SK-MEL-5 (cell line): Measurements from ENCODE around the gene KRTAP9-7. TPM values are rescaled to one million over a fixed set of nuclear protein-coding genes. Genes with fewer than 3 reads are reported as not detected.
"Not testable (repeated sequence)": the region's sequence is repeated elsewhere in the genome, so short reads cannot be mapped to it uniquely, and the experiment has no call there.

Source experiments
- DNase-seq: peaks from one replicate; pipeline ENCODE4 v3.0.0-alpha.2; 2016; ENCODE audit warnings: low read depth, low spot score
- in situ Hi-C: cut with HindIII; loops from 2 replicates; pipeline ENCODE4 v1.10.0; 2016; ENCODE audit warnings: low sequenced_read_pairs, high pct_unique_total_duplicates, low pct_unique_long_range_greater_than_20kb
- polyA plus RNA-seq, 2 experiments: library from polyadenylated mRNA; depleted of rRNA; stranded (reverse); fragments of >200 nt; gene quantifications; 2 replicates each; pipeline ENCODE4 v1.2.3, GENCODE V29; 2015
- total RNA-seq: library from RNA; depleted of rRNA; stranded (reverse); fragments of >200 nt; shearing (Covaris generic); gene quantifications from 2 replicates; pipeline ENCODE4 v1.2.3, GENCODE V29; 2014; rRNA removed

KRTAP9-7 gene, protein sequence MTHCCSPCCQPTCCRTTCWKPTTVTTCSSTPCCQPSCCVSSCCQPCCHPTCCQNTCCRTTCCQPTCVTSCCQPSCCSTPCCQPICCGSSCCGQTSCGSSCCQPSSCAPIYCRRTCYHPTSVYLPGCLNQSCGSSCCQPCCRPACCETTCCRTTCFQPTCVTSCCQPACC
- not detected in 2 replicates for total RNA-seq
- not detected in 2 replicates for polyA plus RNA-seq (2015; cell fraction: cytosol; rRNA removed)
- not detected in 2 replicates for polyA plus RNA-seq (2015; cell fraction: nucleus; rRNA removed)

DNA sequence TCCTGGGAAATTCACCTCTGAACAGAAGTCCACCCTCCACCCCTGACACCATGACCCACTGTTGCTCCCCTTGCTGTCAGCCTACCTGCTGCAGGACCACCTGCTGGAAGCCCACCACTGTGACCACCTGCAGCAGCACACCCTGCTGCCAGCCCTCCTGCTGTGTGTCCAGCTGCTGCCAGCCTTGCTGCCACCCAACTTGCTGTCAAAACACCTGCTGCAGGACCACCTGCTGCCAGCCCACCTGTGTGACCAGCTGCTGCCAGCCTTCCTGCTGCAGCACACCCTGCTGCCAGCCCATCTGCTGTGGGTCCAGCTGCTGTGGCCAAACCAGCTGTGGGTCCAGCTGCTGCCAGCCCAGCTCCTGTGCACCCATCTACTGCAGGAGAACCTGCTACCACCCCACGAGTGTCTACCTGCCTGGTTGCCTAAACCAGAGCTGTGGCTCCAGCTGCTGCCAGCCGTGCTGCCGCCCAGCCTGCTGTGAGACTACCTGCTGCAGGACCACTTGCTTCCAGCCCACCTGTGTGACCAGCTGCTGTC lies at the start of gene KRTAP9-7:
KRTAP9-7 (plus strand) TSS at position 51 of the 543 bp plus-strand sequence; CDS start at position 51, 0 bp downstream.
- DNase-seq, in situ Hi-C loops: not testable (repeated sequence)

DNA sequence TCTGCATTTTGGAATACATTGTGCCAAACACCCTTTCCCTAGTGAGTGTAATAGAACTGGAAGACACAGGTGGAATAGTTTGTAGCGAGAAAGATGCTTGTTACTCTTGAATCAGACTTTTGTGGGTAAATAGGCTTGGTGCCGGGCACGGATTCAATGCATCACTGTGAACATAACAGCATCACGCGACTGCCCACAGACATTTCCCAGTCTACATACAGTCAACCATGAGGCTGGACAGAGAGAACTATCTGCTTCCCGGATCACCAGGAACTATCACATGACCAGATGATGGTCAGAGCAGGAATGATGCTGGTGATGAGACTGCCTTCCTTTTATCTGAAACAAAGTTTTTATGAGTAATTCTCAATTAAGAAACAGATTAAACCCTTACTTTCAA lies 49.4 kb upstream of the KRTAP9-7 start:
- DNase-seq = peak; percentile 55
- in situ Hi-C loops = no loop called here

DNA sequence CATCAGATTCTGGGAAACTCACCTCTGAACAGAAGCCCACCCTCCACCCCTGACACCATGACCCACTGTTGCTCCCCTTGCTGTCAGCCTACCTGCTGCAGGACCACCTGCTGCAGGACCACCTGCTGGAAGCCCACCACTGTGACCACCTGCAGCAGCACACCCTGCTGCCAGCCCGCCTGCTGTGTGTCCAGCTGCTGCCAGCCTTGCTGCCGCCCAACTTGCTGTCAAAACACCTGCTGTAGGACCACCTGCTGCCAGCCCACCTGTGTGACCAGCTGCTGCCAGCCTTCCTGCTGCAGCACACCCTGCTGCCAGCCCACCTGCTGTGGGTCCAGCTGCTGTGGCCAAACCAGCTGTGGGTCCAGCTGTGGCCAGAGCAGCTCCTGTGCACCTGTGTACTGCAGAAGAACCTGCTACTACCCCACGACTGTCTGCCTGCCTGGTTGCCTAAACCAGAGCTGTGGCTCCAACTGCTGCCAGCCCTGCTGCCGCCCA lies 48.9 kb upstream of the KRTAP9-7 start, which contains the start of gene KRTAP9-2:
KRTAP9-2 (plus strand) TSS at position 51 of the 498 bp plus-strand sequence; CDS start at position 58, 7 bp downstream.
- DNase-seq, in situ Hi-C loops: not testable (repeated sequence)

DNA sequence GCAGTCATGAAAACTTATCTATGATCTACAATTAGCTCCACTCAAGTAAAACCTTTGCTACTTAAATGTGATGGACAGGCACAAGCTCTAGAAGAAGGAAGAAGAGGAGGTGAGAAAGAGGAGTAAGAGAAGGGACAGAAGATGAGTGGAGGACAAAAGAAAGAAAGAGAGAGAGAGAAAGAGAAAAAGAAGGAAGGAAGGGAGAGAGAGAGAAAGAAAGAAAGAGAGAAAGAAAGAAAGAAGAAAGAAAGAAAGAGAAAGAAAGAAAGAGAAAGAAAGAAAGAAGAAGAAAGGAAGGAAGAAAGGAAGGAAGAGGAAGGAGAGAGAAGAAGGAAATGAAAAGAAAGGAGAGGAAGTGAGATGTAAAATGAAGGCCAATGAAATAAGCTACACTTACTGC lies 45.4 kb upstream of the KRTAP9-7 start:
- in situ Hi-C loops = no loop called here

DNA sequence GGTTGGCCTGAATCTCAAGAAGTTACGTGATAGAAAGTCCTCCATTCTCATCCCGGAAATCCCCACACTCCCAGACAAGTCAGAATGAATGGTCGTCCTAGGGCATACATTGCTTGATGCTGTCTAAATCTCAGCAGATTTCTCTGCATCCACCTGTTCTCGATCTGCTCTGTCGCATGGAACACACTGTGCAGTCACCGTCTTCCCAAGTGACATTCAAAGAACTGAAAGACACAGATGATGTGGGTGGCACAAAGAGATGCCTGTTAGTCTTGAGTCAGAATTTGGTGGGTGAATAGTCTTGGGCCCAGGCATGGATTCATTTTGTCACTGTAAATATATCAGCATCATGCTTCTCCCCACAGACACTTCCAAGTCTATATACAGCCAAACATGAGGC lies 43.8 kb upstream of the KRTAP9-7 start:
- in situ Hi-C loops = no loop called here
- no peak for DNase-seq

More for the DNA sequence above, 45.4 kb upstream of the KRTAP9-7 start:
- DNase-seq = no peak

DNA sequence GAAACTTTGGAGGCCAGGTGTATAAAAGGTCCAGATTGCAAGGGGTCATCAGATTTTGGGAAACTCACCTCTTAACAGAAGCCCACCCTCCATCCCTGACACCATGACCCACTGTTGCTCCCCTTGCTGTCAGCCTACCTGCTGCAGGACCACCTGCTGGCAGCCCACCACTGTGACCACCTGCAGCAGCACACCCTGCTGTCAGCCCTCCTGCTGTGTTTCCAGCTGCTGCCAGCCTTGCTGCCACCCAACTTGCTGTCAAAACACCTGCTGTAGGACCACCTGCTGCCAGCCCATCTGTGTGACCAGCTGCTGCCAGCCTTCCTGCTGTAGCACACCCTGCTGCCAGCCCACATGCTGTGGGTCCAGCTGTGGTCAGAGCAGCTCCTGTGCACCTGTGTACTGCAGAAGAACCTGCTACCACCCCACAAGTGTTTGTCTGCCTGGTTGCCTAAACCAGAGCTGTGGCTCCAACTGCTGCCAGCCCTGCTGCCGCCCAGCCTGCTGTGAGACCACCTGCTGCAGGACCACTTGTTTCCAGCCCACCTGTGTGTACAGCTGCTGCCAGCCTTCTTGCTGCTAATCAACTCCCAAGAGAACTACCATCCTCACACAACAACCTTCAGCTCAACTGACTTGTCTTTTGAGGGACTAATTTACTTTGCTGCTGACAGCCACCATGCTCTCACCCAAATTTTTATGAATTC lies 42.9 kb upstream of the KRTAP9-7 start, which contains the start of gene KRTAP9-3:
KRTAP9-3 (plus strand) TSS at position 51 of the 707 bp plus-strand sequence; CDS start at position 104, 53 bp downstream.
- DNase-seq, in situ Hi-C loops: not testable (repeated sequence)

DNA sequence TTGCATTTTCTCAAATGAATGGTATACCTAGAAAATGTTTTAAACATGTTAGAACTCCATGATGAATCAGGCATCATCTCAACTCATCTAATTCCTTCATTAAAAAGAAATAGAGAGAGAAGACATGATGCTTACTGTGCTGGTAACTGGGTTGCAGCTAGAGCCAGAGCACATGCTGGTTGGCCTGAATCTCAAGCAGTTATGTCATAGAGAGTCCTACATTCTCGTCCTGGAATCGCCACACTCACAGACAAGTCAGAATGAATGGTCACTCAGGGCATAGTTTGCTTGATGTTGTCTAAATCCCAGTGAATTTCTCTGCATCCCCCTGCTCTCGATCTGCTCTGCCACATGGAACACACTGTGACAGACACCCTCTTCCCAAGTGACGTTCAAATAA lies 38.4 kb upstream of the KRTAP9-7 start:
- DNase-seq, in situ Hi-C loops: not testable (repeated sequence)

DNA sequence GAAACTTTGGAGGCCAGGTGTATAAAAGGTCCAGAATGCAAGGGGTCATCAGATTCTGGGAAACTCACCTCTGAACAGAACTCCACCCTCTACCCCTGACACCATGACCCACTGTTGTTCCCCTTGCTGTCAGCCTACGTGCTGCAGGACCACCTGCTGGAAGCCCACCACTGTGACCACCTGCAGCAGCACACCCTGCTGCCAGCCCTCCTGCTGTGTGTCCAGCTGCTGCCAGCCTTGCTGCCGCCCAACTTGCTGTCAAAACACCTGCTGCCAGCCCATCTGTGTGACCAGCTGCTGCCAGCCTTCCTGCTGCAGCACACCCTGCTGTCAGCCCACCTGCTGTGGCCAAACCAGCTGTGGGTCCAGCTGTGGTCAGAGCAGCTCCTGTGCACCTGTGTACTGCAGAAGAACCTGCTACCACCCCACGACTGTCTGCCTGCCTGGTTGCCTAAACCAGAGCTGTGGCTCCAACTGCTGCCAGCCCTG lies 37.5 kb upstream of the KRTAP9-7 start, which contains the start of gene KRTAP9-8:
KRTAP9-8 (plus strand) TSS at position 51 of the 489 bp plus-strand sequence; CDS start at position 104, 53 bp downstream.
- in situ Hi-C loops, DNase-seq: not testable (repeated sequence)

DNA sequence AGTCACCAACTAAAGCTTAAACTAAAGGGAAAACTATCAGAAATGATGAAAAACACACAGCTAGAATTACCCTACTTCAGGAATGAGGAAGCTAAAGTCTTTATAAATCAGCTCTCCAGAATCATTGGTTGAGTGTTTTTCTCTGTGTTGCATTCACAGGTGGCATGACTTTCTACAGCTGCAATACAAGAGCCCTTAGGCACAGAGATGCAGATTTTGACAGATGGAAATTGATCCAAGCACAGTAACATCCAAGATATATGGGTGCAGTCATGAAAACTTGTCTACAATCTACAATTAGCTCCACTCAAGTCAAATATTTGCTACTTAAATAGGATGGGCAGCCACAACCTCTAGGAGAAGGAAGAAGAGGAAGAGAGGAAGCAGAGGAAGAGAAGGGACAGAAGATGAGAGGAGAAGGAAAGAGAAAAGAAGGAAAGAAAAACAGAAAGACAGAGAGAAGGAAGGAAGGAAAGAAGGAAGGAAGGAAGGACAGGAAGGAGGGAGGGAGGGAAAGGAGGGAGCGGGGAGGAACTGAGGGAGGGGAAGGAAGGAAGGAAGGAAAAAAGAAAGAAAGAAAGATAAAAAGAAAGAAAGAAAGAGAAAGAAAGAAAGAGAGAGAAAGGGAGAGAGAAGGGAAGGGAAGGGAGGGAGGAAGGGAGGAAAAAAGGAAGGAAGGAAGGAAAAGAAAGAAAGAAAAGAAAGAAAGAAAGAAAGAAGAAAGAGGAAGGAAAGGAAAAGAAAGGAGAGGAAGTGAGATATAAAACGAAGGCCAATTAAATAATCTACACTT lies 28.3 kb upstream of the KRTAP9-7 start:
- in situ Hi-C loops, DNase-seq: not testable (repeated sequence)

DNA sequence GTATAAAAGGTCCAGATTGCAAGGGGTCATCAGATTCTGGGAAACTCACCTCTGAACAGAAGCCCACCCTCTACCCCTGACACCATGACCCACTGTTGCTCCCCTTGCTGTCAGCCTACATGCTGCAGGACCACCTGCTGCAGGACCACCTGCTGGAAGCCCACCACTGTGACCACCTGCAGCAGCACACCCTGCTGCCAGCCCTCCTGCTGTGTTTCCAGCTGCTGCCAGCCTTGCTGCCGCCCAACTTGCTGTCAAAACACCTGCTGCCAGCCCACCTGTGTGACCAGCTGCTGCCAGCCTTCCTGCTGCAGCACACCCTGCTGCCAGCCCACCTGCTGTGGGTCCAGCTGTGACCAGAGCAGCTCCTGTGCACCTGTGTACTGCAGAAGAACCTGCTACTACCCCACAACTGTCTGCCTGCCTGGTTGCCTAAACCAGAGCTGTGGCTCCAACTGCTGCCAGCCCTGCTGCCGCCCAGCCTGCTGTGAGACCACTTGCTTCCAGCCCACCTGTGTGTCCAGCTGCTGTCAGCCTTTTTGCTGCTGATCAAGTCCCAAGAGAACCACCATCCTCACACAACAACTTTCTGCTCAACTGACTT lies 25.8 kb upstream of the KRTAP9-7 start, which contains the start of gene KRTAP9-4:
KRTAP9-4 (plus strand) TSS at position 51 of the 604 bp plus-strand sequence; CDS start at position 85, 34 bp downstream.
- in situ Hi-C loops, DNase-seq: not testable (repeated sequence)

DNA sequence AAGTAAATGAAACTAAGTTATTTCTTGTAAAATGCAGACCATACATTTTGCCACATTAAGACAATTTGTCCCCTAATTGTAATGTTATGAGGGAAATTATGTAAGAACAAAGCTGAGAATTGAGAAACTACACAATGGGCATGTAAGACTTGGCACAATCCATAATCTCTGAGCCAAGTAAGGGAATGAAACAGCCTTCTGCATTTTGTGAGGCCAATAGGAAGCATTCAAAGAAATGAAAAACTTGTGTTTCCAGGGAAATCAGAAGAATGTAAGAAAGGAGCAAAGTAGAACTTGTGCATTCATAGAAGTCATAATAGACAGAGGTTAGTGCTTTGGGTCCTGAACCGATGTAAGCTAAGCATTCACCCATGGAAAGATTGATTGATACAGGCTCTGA lies 24.2 kb upstream of the KRTAP9-7 start:
- in situ Hi-C loops = no loop called here

DNA sequence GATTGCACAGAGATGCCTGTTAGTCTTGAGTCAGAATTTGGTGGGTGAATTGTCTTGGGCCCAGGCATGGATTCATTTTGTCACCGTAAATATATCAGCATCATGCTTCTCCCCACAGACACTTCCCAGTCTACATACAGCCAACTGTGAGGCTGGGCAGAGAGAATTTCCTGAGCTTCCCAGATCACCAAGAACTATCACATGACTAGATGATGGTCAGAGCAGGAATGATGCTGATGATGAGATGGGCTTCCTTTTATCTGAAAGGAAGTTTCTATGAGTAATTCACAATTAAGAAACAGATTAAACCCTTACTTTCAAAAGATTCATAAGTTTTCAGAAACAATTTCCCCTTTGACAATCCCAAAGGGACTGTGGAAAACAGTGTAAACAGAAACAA lies 20.6 kb upstream of the KRTAP9-7 start:
- no peak for DNase-seq
- in situ Hi-C loops = no loop called here

More for the DNA sequence above, 24.2 kb upstream of the KRTAP9-7 start:
- no peak for DNase-seq

DNA sequence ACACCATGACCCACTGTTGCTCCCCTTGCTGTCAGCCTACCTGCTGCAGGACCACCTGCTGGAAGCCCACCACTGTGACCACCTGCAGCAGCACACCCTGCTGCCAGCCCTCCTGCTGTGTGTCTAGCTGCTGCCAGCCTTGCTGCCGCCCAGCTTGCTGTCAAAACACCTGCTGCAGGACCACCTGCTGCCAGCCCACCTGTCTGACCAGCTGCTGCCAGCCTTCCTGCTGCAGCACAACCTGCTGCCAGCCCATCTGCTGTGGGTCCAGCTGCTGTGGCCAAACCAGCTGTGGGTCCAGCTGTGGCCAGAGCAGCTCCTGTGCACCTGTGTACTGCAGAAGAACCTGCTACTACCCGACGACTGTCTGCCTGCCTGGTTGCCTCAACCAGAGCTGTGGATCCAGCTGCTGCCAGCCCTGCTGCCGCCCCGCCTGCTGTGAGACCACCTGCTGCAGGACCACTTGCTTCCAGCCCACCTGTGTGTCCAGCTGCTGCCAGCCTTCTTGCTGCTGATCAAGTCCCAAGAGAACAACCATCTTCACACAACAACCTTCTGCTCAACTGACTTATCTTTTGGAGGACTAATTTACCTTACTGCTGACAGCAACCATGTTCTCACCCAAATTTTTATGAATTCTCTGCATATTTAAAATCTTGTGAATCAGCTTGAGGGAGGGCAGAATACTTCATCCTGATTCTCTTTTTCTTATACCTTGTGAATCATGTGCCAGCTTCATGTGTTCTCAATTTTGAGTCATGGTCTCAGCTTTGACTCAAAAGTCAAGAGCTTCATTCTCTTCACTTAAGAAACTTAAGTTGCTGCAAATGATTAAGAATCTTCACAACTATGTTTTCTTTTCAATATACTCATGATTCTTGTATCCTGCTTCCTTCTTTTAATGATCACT lies 19.9 kb upstream of the KRTAP9-7 start, which contains the start of gene KRTAP9-9:
KRTAP9-9 (plus strand) TSS at position 4 of the 910 bp plus-strand sequence.
- in situ Hi-C loops, DNase-seq: not testable (repeated sequence)

DNA sequence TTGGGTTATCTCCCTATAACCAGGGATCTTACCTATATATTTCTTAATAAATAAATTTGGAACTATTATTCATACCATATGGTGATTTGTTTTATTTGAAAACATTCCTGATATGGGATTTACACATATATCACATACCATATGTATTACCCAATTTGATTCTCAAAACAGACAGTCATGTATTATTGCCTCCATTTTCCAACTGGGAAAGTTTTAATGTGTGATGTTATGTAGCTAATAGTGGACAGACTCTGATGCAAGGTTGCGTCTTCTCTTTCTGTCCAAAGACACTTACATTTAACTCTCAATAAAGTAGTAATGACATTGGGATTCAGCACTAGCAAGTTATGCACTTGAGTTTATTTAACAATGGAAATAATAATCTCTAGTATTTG lies 19.2 kb upstream of the KRTAP9-7 start:
- in situ Hi-C loops = no loop called here
- DNase-seq = no peak

DNA sequence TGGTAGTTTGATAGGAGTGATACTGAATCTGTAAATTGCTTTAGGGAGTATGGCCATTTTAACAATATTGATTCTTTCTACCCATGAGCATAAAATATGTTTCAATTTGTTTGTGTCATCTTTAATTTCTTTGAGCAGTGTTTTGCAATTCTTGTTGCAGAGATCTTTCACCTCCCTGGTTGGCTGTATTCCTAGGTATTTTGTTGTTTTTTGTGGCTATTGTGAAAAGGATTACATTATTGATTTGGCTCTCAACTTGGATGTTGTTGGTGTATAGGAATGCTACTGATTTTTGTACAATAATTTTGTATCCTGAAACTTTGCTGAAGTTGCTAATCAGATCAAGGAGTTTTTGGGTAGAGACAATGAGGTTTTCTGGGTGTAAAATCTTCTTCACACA lies 17.1 kb upstream of the KRTAP9-7 start:
- in situ Hi-C loops = no loop called here
- DNase-seq = no peak

DNA sequence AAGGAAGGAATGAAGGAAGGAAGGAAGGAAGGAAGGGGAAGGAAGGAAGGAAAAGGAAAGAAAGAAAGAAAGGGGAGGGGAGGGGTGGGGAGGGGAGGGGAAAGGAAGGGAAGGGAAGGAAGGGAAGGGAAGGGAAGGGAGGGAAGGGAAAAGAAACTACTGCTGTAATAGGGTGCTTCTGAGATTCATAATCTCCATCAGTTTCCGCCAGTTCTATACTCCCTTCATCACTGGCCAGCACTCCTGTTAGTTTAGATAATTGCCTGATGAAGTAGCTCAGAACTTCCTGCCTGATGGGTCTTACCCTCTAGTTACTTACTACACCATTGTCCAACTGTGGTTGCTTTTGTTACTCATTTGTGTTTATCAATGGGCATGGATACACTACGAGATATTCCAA lies 12.3 kb upstream of the KRTAP9-7 start:
- DNase-seq = no peak

More for the DNA sequence above, 12.3 kb upstream of the KRTAP9-7 start:
- in situ Hi-C loops = no loop called here
